ENCODE measurements around the gene HDAC7.

HDAC7 gene

GRCh38 chr12:47751561-47751960 is 68.1 kb downstream of the HDAC7 start:
- H3K4me3 ChIP-seq (ENCODE audit: low read depth, low read length), result no peak overlapping the region
- in situ Hi-C loops (cut with HindIII; ENCODE audit: low sequenced_read_pairs), result no loop called here

GRCh38 chr12:47750916-47751470 is 68.7 kb downstream of the HDAC7 start:
- no peak for TF ChIP-seq CTCF (IDR thresholded peaks at IDR 0.05; ENCODE audit: low read depth, low read length, missing control alignments)
- DNase-seq (ENCODE audit: low read depth), result no peak
- in situ Hi-C loops (cut with HindIII; ENCODE audit: low sequenced_read_pairs), result no loop called here
- H3K4me3 ChIP-seq (ENCODE audit: low read depth, low read length), result no peak overlapping the region

More at GRCh38 chr12:47751561-47751960, 68.1 kb downstream of the HDAC7 start:
- no peak for TF ChIP-seq CTCF (IDR thresholded peaks at IDR 0.05; ENCODE audit: low read depth, low read length, missing control alignments)
- DNase-seq (ENCODE audit: low read depth), result no peak

- no peak for TF ChIP-seq CTCF (IDR thresholded peaks at IDR 0.05; ENCODE audit: low read depth, low read length, missing control alignments)
- H3K4me3 ChIP-seq (ENCODE audit: low read depth, low read length), result no peak overlapping the region
- no peak for DNase-seq (ENCODE audit: low read depth)
- in situ Hi-C loops (cut with HindIII; ENCODE audit: low sequenced_read_pairs), result no loop called here
These were observed 69.4 kb downstream of the HDAC7 start for GRCh38 chr12:47750229-47750798.

GRCh38 chr12:47748899-47749298 is 70.8 kb downstream of the HDAC7 start:
- no peak for TF ChIP-seq CTCF (IDR thresholded peaks at IDR 0.05; ENCODE audit: low read depth, low read length, missing control alignments)
- in situ Hi-C loops (cut with HindIII; ENCODE audit: low sequenced_read_pairs), result no loop called here
- H3K4me3 ChIP-seq (ENCODE audit: low read depth, low read length), result no peak overlapping the region
- DNase-seq (ENCODE audit: low read depth), result no peak

- in situ Hi-C loops (cut with HindIII; ENCODE audit: low sequenced_read_pairs), result no loop called here
- H3K4me3 ChIP-seq (ENCODE audit: low read depth, low read length), result no peak overlapping the region
- no peak for TF ChIP-seq CTCF (IDR thresholded peaks at IDR 0.05; ENCODE audit: low read depth, low read length, missing control alignments)
- no peak for DNase-seq (ENCODE audit: low read depth)
These were observed 71.2 kb downstream of the HDAC7 start for GRCh38 chr12:47748507-47748828.

GRCh38 chr12:47747596-47748506 is 71.9 kb downstream of the HDAC7 start:
- in situ Hi-C loops (cut with HindIII; ENCODE audit: low sequenced_read_pairs), result no loop called here
- no peak for DNase-seq (ENCODE audit: low read depth)
- TF ChIP-seq CTCF (IDR thresholded peaks at IDR 0.05; ENCODE audit: low read depth, low read length, missing control alignments), result no peak
- H3K4me3 ChIP-seq (ENCODE audit: low read depth, low read length), result no peak overlapping the region
